GM18520 (cell line): ENCODE results near the gene SPRR3.

ENCODE experiments used
- ATAC-seq: cut with Tn5 transposase; IDR thresholded peaks from one replicate; pipeline ENCODE4 v1.9.1; 2021; ENCODE audit not compliant: unreplicated experiment

SPRR3 gene

DNA sequence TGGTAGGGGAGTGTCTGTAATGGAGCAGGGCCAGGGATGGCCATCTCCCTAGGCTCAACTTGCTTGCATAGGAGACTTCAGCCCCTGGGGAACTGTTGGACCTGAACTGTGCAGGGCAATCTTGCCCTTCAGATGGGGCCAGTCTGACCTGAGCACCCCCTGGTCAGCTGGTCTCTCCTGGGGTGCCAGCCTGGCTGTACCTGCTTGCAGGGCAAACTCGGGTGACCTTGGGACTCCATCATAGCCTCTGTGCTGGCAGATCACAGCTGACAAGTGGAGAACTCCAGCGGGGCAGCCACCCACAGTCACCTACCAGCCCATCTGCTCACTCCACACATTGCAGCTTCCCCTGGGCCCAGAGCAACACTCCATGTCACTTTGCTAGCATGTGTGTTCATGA, 47.7 kb downstream of the SPRR3 start:
- no peak for ATAC-seq
